Breast epithelium (tissue), 3 donors: Measurements from ENCODE around the gene SYT14.

Experiments used
- POLR2AphosphoS5 ChIP-seq, 3 donors: sonication (generic); formaldehyde crosslinking; IDR thresholded peaks; one replicate each; pipeline ENCODE4 v1.6.1; 2017; ENCODE audit warnings: antibody characterized with exemption in 3 of 3
- TF ChIP-seq, protein P1 (sequence below), 3 donors: fragments of 450-650 bp; IDR thresholded peaks; one replicate each; pipeline ENCODE4 v1.5.1; 2016 to 2017; ENCODE audit warnings: antibody characterized with exemption in 3 of 3, mild to moderate bottlenecking in 3 of 3, moderate library complexity in 3 of 3

GRCh38 chr1:210185063-210185462 lies 247.0 kb downstream of the SYT14 start:
- TF ChIP-seq, protein P1, sequence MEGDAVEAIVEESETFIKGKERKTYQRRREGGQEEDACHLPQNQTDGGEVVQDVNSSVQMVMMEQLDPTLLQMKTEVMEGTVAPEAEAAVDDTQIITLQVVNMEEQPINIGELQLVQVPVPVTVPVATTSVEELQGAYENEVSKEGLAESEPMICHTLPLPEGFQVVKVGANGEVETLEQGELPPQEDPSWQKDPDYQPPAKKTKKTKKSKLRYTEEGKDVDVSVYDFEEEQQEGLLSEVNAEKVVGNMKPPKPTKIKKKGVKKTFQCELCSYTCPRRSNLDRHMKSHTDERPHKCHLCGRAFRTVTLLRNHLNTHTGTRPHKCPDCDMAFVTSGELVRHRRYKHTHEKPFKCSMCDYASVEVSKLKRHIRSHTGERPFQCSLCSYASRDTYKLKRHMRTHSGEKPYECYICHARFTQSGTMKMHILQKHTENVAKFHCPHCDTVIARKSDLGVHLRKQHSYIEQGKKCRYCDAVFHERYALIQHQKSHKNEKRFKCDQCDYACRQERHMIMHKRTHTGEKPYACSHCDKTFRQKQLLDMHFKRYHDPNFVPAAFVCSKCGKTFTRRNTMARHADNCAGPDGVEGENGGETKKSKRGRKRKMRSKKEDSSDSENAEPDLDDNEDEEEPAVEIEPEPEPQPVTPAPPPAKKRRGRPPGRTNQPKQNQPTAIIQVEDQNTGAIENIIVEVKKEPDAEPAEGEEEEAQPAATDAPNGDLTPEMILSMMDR (IDR thresholded peaks at IDR 0.05): no peak
- no peak for TF ChIP-seq POLR2AphosphoS5 (IDR thresholded peaks at IDR 0.05)
